Transverse colon (tissue), 4 donors: ENCODE data around the gene KRTAP29-1. TPM values are rescaled to one million over a fixed set of nuclear protein-coding genes. Genes with fewer than 3 reads are reported as not detected.

Experiments
- DNase-seq: peaks from one replicate; pipeline ENCODE4 v3.0.0-alpha.2; 2019
- H3K27ac ChIP-seq, 4 donors: fragments of 200-600 bp; sonication (generic); 2 replicates each; pipeline ENCODE4 v1.5.1; 2016 to 2018; ENCODE audit warnings: inconsistent platforms in 4 of 4
- H3K27me3 ChIP-seq: fragments of 200-600 bp; sonication (generic); 2 replicates; pipeline ENCODE4 v1.5.1; 2017; ENCODE audit warnings: inconsistent platforms
- H3K36me3 ChIP-seq, 4 donors: fragments of 200-600 bp; sonication (generic); 2 replicates each; pipeline ENCODE4 v1.5.1; 2017 to 2019; ENCODE audit warnings: inconsistent platforms in 4 of 4
- H3K4me1 ChIP-seq, 4 donors: fragments of 200-600 bp; sonication (generic); 2 replicates each; pipeline ENCODE4 v1.5.1; 2017 to 2020; ENCODE audit warnings: inconsistent platforms in 4 of 4
- H3K4me3 ChIP-seq, 4 donors: fragments of 200-600 bp; sonication (generic); 1 replicate in 1 of 4; 2 replicates in 3 of 4; pipeline versions ENCODE4 v1.5.1 to v1.6.1; 2017 to 2019; ENCODE audit warnings: inconsistent platforms in 4 of 4
- H3K9me3 ChIP-seq, 2 donors: fragments of 200-600 bp; sonication (generic); 2 replicates each; pipeline ENCODE4 v1.5.1; 2017 to 2019; ENCODE audit warnings: inconsistent platforms in 2 of 2
- CTCF ChIP-seq, 5 experiments: fragments of 200-600 bp in 3 of 5; fragments of 450-650 bp in 2 of 5; sonication (generic) in 3 of 5; IDR thresholded peaks; 1 replicate in 2 of 5; 2 replicates in 3 of 5; pipeline ENCODE4 v1.5.1; 2016 to 2017; ENCODE audit warnings: antibody characterized with exemption in 5 of 5, inconsistent platforms in 3 of 5, mild to moderate bottlenecking in 2 of 5, moderate library complexity in 1 of 5
- EP300 ChIP-seq: sonication (generic); formaldehyde crosslinking; IDR thresholded peaks from one replicate; pipeline ENCODE4 v1.6.1; 2017; ENCODE audit warnings: antibody characterized with exemption, low read depth
- POLR2A ChIP-seq: fragments of 450-650 bp; IDR thresholded peaks from one replicate; pipeline ENCODE4 v1.6.1; 2016; ENCODE audit warnings: antibody characterized with exemption, mild to moderate bottlenecking, moderate library complexity
- POLR2AphosphoS5 ChIP-seq, 3 donors: sonication (generic); formaldehyde crosslinking; IDR thresholded peaks; one replicate each; pipeline ENCODE4 v1.6.1; 2016; ENCODE audit warnings: antibody characterized with exemption in 3 of 3
- WGBS, 2 donors: methylation state at CpG; one replicate each; pipeline ENCODE4 v1.1.5; 2018; ENCODE audit warnings: low coverage in 1 of 2; 5-methylcytosine and 5-hydroxymethylcytosine counted together
- in situ Hi-C, 4 donors: fragments of 200-750 bp; cut with MboI; loops; one replicate each; pipeline versions ENCODE4 v1.15.0 to v1.15.1; 2017; ENCODE audit warnings: low sequenced_read_pairs in 3 of 4, low pct_ligation_motif_present in 1 of 4, low pct_unique_long_range_greater_than_20kb in 1 of 4
- intact Hi-C: fragments of 100-400 bp; cut with DNase I; formaldehyde crosslinking; loops from one replicate; pipeline ENCODE4 v1.15.1; 2023; ENCODE audit warnings: low total_unique reads
- total RNA-seq, 4 donors: library from RNA; depleted of rRNA; stranded (reverse); fragments of >200 nt; gene quantifications; one replicate each; pipeline ENCODE4 v1.1.0, GENCODE V29; 2016

The KRTAP29-1 gene
- total RNA-seq, 4 donors from 2014 or later: not detected

- 92 to 100% methylated on average over 3 of the region's 3 CpGs for WGBS, 2 donors
- DNase-seq: no peak
- H3K4me3 ChIP-seq: no peak overlapping the region
- no peaks in the 10 kb centered on the region for H3K27me3 ChIP-seq
- intact Hi-C loops (no loop called here), in situ Hi-C loops (loop anchor here in 1 of 4 donors (25.0 kb wide), 1 partner anchor 534 kb away; the partner anchor contains the start of gene KRT10)
- H3K9me3 ChIP-seq: no peaks in the 10 kb centered on the region
- H3K27ac ChIP-seq: no peak overlapping the region
- no peaks in the 10 kb centered on the region for H3K36me3 ChIP-seq
- no peak for TF ChIP-seq POLR2A
- H3K4me1 ChIP-seq: no peaks in the 10 kb centered on the region
Measured at GRCh38 chr17:41345992-41346391, 43.3 kb upstream of the KRTAP29-1 start.

GRCh38 chr17:41343029-41343428 lies 40.4 kb upstream of the KRTAP29-1 start:
- Histone ChIP-seq H3K27ac (no peak overlapping the region), H3K4me1 (peaks cover 0 to 5% (median 0%) of the 10 kb centered on the region in 4 donors), H3K36me3 (no peaks in the 10 kb centered on the region), H3K4me3 (no peak overlapping the region), H3K9me3 (no peaks in the 10 kb centered on the region), H3K27me3 (no peaks in the 10 kb centered on the region)
- in situ Hi-C loops (loop anchor here in 1 of 4 donors (25.0 kb wide), 1 partner anchor 531 kb away; the partner anchor contains the start of gene KRT10), intact Hi-C loops (no loop called here)
- DNase-seq: no peak
- 83 to 86% methylated on average over 2 to 3 of the region's 3 CpGs for WGBS, 2 donors
- TF ChIP-seq POLR2A (no peak), CTCF (IDR thresholded peaks at IDR 0.05) (no peak), EP300 (no peak), POLR2AphosphoS5 (IDR thresholded peaks at IDR 0.05) (no peak)

- H3K36me3 ChIP-seq: no peaks in the 10 kb centered on the region
- WGBS, 2 donors: 43 to 65% methylated on average over 6 to 7 of the region's 7 CpGs
Measured at GRCh38 chr17:41340934-41341861, 38.5 kb upstream of the KRTAP29-1 start.

GRCh38 chr17:41340494-41340893 lies 37.8 kb upstream of the KRTAP29-1 start:
- in situ Hi-C loops (loop anchor here in 1 of 4 donors (25.0 kb wide), 1 partner anchor 528 kb away; the partner anchor contains the start of gene KRT10), intact Hi-C loops (no loop called here)
- H3K36me3 ChIP-seq: no peaks in the 10 kb centered on the region
- no peaks in the 10 kb centered on the region for H3K9me3 ChIP-seq
- H3K4me3 ChIP-seq: no peak overlapping the region
- no peak for TF ChIP-seq POLR2A
- TF ChIP-seq EP300: no peak
- no peak for TF ChIP-seq POLR2AphosphoS5 (IDR thresholded peaks at IDR 0.05)
- no peak for TF ChIP-seq CTCF (IDR thresholded peaks at IDR 0.05)
- no peak for DNase-seq
- no peak overlapping the region for H3K27ac ChIP-seq
- 46 to 51% methylated on average over 3 of the region's 3 CpGs for WGBS, 2 donors
- peaks cover 0 to 5% (median 0%) of the 10 kb centered on the region in 4 donors for H3K4me1 ChIP-seq
- H3K27me3 ChIP-seq: no peaks in the 10 kb centered on the region

More at GRCh38 chr17:41340934-41341861, 38.5 kb upstream of the KRTAP29-1 start:
- in situ Hi-C loops: loop anchor here in 1 of 4 donors (25.0 kb wide), 1 partner anchor 529 kb away; the partner anchor contains the start of gene KRT10
- Histone ChIP-seq H3K9me3 (no peaks in the 10 kb centered on the region), H3K27ac (no peak overlapping the region), H3K4me1 (peaks cover 0 to 5% (median 0%) of the 10 kb centered on the region in 4 donors), H3K4me3 (no peak overlapping the region), H3K27me3 (no peaks in the 10 kb centered on the region)
- no peak for DNase-seq
- intact Hi-C loops: no loop called here
- TF ChIP-seq POLR2A: no peak
- no peak for TF ChIP-seq POLR2AphosphoS5 (IDR thresholded peaks at IDR 0.05)
- no peak for TF ChIP-seq EP300
- no peak for TF ChIP-seq CTCF (IDR thresholded peaks at IDR 0.05)
